IPS-20b (cell line): ENCODE measurements around the gene PRPF40B.

Source experiments
- H3K27ac ChIP-seq: one replicate; pipeline ENCODE4 v1.5.1; 2013; ENCODE audit warnings: low read length
- H3K27me3 ChIP-seq: 2 replicates; pipeline ENCODE4 v1.6.1; 2013; ENCODE audit warnings: mild to moderate bottlenecking, low read length, inconsistent platforms; ENCODE audit not compliant: insufficient read depth
- H3K36me3 ChIP-seq: 2 replicates; pipeline ENCODE4 v1.6.1; 2013; ENCODE audit warnings: low read depth, mild to moderate bottlenecking, inconsistent platforms, low read length, moderate library complexity; ENCODE audit not compliant: insufficient read depth
- H3K4me1 ChIP-seq: 2 replicates; pipeline ENCODE4 v1.6.1; 2013; ENCODE audit warnings: mild to moderate bottlenecking, control low read depth, inconsistent platforms, low read length, moderate library complexity; ENCODE audit not compliant: insufficient read depth
- H3K4me3 ChIP-seq: 2 replicates; pipeline ENCODE4 v1.5.1; 2013; ENCODE audit warnings: mild to moderate bottlenecking, low read length, inconsistent platforms
- H3K9ac ChIP-seq: 2 replicates; pipeline ENCODE4 v1.6.1; 2013; ENCODE audit warnings: low read depth, mild to moderate bottlenecking, inconsistent platforms, low read length, moderate library complexity
- H3K9me3 ChIP-seq: 2 replicates; pipeline ENCODE4 v1.6.1; 2013; ENCODE audit warnings: mild to moderate bottlenecking, low read depth, low read length, inconsistent platforms; ENCODE audit not compliant: insufficient read depth

The PRPF40B gene

GRCh38 chr12:49643135-49643534 is 19.8 kb downstream of the PRPF40B start:
- no peak overlapping the region for H3K9ac ChIP-seq
- H3K36me3 ChIP-seq = peaks cover 58% of the 10 kb centered on the region
- no peaks in the 10 kb centered on the region for H3K4me1 ChIP-seq
- no peak overlapping the region for H3K27ac ChIP-seq
- no peak overlapping the region for H3K4me3 ChIP-seq
- H3K27me3 ChIP-seq = no peaks in the 10 kb centered on the region
- H3K9me3 ChIP-seq = no peaks in the 10 kb centered on the region

- Histone ChIP-seq H3K36me3 (peaks cover 62% of the 10 kb centered on the region), H3K4me1 (no peaks in the 10 kb centered on the region), H3K27me3 (no peaks in the 10 kb centered on the region), H3K9me3 (no peaks in the 10 kb centered on the region), H3K27ac (no peak overlapping the region), H3K4me3 (no peak overlapping the region), H3K9ac (no peak overlapping the region)
Measured at GRCh38 chr12:49643961-49644619, 20.7 kb downstream of the PRPF40B start.

GRCh38 chr12:49644620-49644994 is 21.2 kb downstream of the PRPF40B start:
- no peaks in the 10 kb centered on the region for H3K27me3 ChIP-seq
- H3K9ac ChIP-seq = peak overlapping the region; percentile 52; the same call in 1 of the 2 replicates
- H3K4me3 ChIP-seq = no peak overlapping the region
- H3K4me1 ChIP-seq = no peaks in the 10 kb centered on the region
- H3K9me3 ChIP-seq = no peaks in the 10 kb centered on the region
- peaks cover 67% of the 10 kb centered on the region for H3K36me3 ChIP-seq
- no peak overlapping the region for H3K27ac ChIP-seq

GRCh38 chr12:49645146-49646039 is 22.0 kb downstream of the PRPF40B start:
- H3K4me1 ChIP-seq = no peaks in the 10 kb centered on the region
- peaks cover 75% of the 10 kb centered on the region for H3K36me3 ChIP-seq
- no peak overlapping the region for H3K9ac ChIP-seq
- no peak overlapping the region for H3K4me3 ChIP-seq
- H3K27ac ChIP-seq = no peak overlapping the region
- no peaks in the 10 kb centered on the region for H3K9me3 ChIP-seq
- H3K27me3 ChIP-seq = no peaks in the 10 kb centered on the region

GRCh38 chr12:49646331-49646830 is 23.0 kb downstream of the PRPF40B start:
- Histone ChIP-seq H3K9me3 (no peaks in the 10 kb centered on the region), H3K4me3 (no peak overlapping the region), H3K4me1 (no peaks in the 10 kb centered on the region), H3K36me3 (peaks cover 85% of the 10 kb centered on the region), H3K27me3 (no peaks in the 10 kb centered on the region), H3K9ac (no peak overlapping the region), H3K27ac (no peak overlapping the region)

- no peak overlapping the region for H3K9ac ChIP-seq
- no peak overlapping the region for H3K4me3 ChIP-seq
- H3K27me3 ChIP-seq = no peaks in the 10 kb centered on the region
- no peaks in the 10 kb centered on the region for H3K4me1 ChIP-seq
- H3K27ac ChIP-seq = no peak overlapping the region
- H3K36me3 ChIP-seq = peaks cover 91% of the 10 kb centered on the region
- H3K9me3 ChIP-seq = no peaks in the 10 kb centered on the region
Measured at GRCh38 chr12:49646871-49647654, 23.7 kb downstream of the PRPF40B start.

- Histone ChIP-seq H3K4me1 (no peaks in the 10 kb centered on the region), H3K27ac (no peak overlapping the region), H3K27me3 (no peaks in the 10 kb centered on the region), H3K9ac (no peak overlapping the region), H3K9me3 (no peaks in the 10 kb centered on the region), H3K4me3 (no peak overlapping the region), H3K36me3 (peaks cover 94% of the 10 kb centered on the region)
Measured at GRCh38 chr12:49647827-49648711, 24.7 kb downstream of the PRPF40B start.

GRCh38 chr12:49648712-49649003 is 25.3 kb downstream of the PRPF40B start:
- no peaks in the 10 kb centered on the region for H3K9me3 ChIP-seq
- no peaks in the 10 kb centered on the region for H3K4me1 ChIP-seq
- H3K4me3 ChIP-seq = no peak overlapping the region
- peaks cover 94% of the 10 kb centered on the region for H3K36me3 ChIP-seq
- H3K27me3 ChIP-seq = no peaks in the 10 kb centered on the region
- H3K27ac ChIP-seq = no peak overlapping the region
- H3K9ac ChIP-seq = no peak overlapping the region

GRCh38 chr12:49649445-49649844 is 26.1 kb downstream of the PRPF40B start:
- no peak overlapping the region for H3K4me3 ChIP-seq
- no peaks in the 10 kb centered on the region for H3K4me1 ChIP-seq
- no peaks in the 10 kb centered on the region for H3K27me3 ChIP-seq

GRCh38 chr12:49649892-49650291 is 26.5 kb downstream of the PRPF40B start:
- H3K27me3 ChIP-seq = no peaks in the 10 kb centered on the region
- H3K36me3 ChIP-seq = peaks cover 94% of the 10 kb centered on the region
- H3K9me3 ChIP-seq = no peaks in the 10 kb centered on the region
- H3K4me3 ChIP-seq = no peak overlapping the region
- H3K27ac ChIP-seq = no peak overlapping the region
- no peaks in the 10 kb centered on the region for H3K4me1 ChIP-seq
- H3K9ac ChIP-seq = no peak overlapping the region

More at GRCh38 chr12:49649445-49649844, 26.1 kb downstream of the PRPF40B start:
- H3K9me3 ChIP-seq = no peaks in the 10 kb centered on the region
- H3K27ac ChIP-seq = no peak overlapping the region
- peaks cover 93% of the 10 kb centered on the region for H3K36me3 ChIP-seq
- H3K9ac ChIP-seq = no peak overlapping the region

- H3K4me1 ChIP-seq = no peaks in the 10 kb centered on the region
- no peak overlapping the region for H3K9ac ChIP-seq
- no peak overlapping the region for H3K27ac ChIP-seq
- H3K27me3 ChIP-seq = no peaks in the 10 kb centered on the region
- no peaks in the 10 kb centered on the region for H3K9me3 ChIP-seq
- peaks cover 93% of the 10 kb centered on the region for H3K36me3 ChIP-seq
- no peak overlapping the region for H3K4me3 ChIP-seq
Measured at GRCh38 chr12:49651855-49652254, 28.5 kb downstream of the PRPF40B start.
